GM12878 (cell line): Measurements from ENCODE around the gene EEF1E1.

Experiments used
- CEBPB ChIP-seq, 2 experiments: fragments of 150-350 bp in 1 of 2; IDR thresholded peaks; 2 replicates each; pipeline ENCODE4 v1.6.1; 2012 to 2014; ENCODE audit warnings: low read depth in 2 of 2, low read length in 2 of 2, borderline replicate concordance in 1 of 2, inconsistent platforms in 1 of 2
- CHD2 ChIP-seq: IDR thresholded peaks from 2 replicates; pipeline ENCODE4 v1.6.1; 2011; ENCODE audit warnings: low read depth, low read length, improper control_type of control experiment, borderline replicate concordance
- CTCF ChIP-seq, 3 experiments: IDR thresholded peaks in 2 of 3; conservative IDR thresholded peaks in 1 of 3; 2 replicates each; pipeline ENCODE4 v1.5.1; 2011; ENCODE audit warnings: low read depth in 3 of 3, low read length in 3 of 3, mild to moderate bottlenecking in 3 of 3, control low read depth in 2 of 3, moderate library complexity in 2 of 3, inconsistent platforms in 1 of 3, mixed read lengths in 1 of 3; ENCODE audit not compliant: control insufficient read depth in 2 of 3, insufficient read depth in 1 of 3; ENCODE audit errors: extremely low read depth in 1 of 3
- DPF2 ChIP-seq: fragments of 450-650 bp; IDR thresholded peaks from 2 replicates; pipeline ENCODE4 v1.6.1; 2017; ENCODE audit warnings: mild to moderate bottlenecking
- EP300 ChIP-seq, 2 experiments: fragments of 150-350 bp in 1 of 2; IDR thresholded peaks; 2 replicates each; pipeline ENCODE4 v1.6.1; 2011 to 2012; ENCODE audit warnings: low read depth in 2 of 2, low read length in 2 of 2, borderline replicate concordance in 1 of 2, improper control_type of control experiment in 1 of 2, inconsistent platforms in 1 of 2; ENCODE audit not compliant: control insufficient read depth in 1 of 2
- FOXK2 ChIP-seq: fragments of 450-650 bp; IDR thresholded peaks from 2 replicates; pipeline ENCODE4 v1.6.1; 2017; ENCODE audit warnings: mild to moderate bottlenecking, moderate library complexity
- JUNB ChIP-seq: IDR thresholded peaks from 2 replicates; pipeline ENCODE4 v1.6.1; 2016; ENCODE audit warnings: antibody characterized with exemption, mild to moderate bottlenecking
- KAT2A ChIP-seq: conservative IDR thresholded peaks from 2 replicates; pipeline ENCODE4 v1.6.1; 2011; ENCODE audit warnings: low read depth, low read length; ENCODE audit not compliant: control insufficient read depth
- POLR2AphosphoS2 ChIP-seq: IDR thresholded peaks from 2 replicates; pipeline ENCODE4 v1.6.1; 2011; ENCODE audit warnings: low read depth, mild to moderate bottlenecking, low read length, improper control_type of control experiment, moderate library complexity
- RB1 ChIP-seq: fragments of 450-650 bp; formaldehyde crosslinking; IDR thresholded peaks from 2 replicates; pipeline ENCODE4 v1.6.1; 2017; ENCODE audit warnings: mild to moderate bottlenecking, borderline replicate concordance
- SRF ChIP-seq, 2 experiments: IDR thresholded peaks; 2 replicates each; pipeline ENCODE4 v1.6.1; 2011; ENCODE audit warnings: low read depth in 2 of 2, low read length in 2 of 2, mild to moderate bottlenecking in 1 of 2, moderate library complexity in 1 of 2
- TAF1 ChIP-seq: IDR thresholded peaks from 2 replicates; pipeline ENCODE4 v1.6.1; 2011; ENCODE audit warnings: mild to moderate bottlenecking, low read depth, low read length, borderline replicate concordance
- YY1 ChIP-seq: IDR thresholded peaks from 2 replicates; pipeline ENCODE4 v1.6.1; 2011; ENCODE audit warnings: low read depth, mild to moderate bottlenecking, low read length
- ZSCAN29 ChIP-seq: fragments of 450-650 bp; IDR thresholded peaks from 2 replicates; pipeline ENCODE4 v1.6.1; 2017; ENCODE audit warnings: mild to moderate bottlenecking, moderate library complexity

- TF ChIP-seq CEBPB (IDR thresholded peaks at IDR 0.05; ENCODE audit: borderline replicate concordance in 1 of 2, low read depth in 2 of 2, low read length in 2 of 2) (no peak), CTCF (IDR thresholded peaks at IDR 0.05 in 2 of 3, conservative IDR thresholded peaks at IDR 0.05 in 1 of 3; ENCODE audit: control insufficient read depth in 2 of 3, extremely low read depth in 1 of 3, insufficient read depth in 1 of 3, low read depth in 3 of 3, low read length in 3 of 3) (no peak), TAF1 (no peak), CHD2 (no peak), SRF (IDR thresholded peaks at IDR 0.05; ENCODE audit: low read depth in 2 of 2, low read length in 2 of 2) (no peak), ZSCAN29 (no peak), KAT2A (no peak), EP300 (IDR thresholded peaks at IDR 0.05; ENCODE audit: borderline replicate concordance in 1 of 2, control insufficient read depth in 1 of 2, low read depth in 2 of 2, low read length in 2 of 2) (no peak), JUNB (no peak), FOXK2 (no peak), DPF2 (no peak), RB1 (no peak), YY1 (no peak), POLR2AphosphoS2 (no peak)
These were observed 59.1 kb downstream of the EEF1E1 start for GRCh38 chr6:8043221-8043620.
